WTC11 (cell line): ENCODE results near the gene STX3. TPM values are rescaled to one million over a fixed set of nuclear protein-coding genes. Genes with fewer than 3 reads are reported as not detected.

Experiments
- ATAC-seq: fragments of 200-7000 bp; cut with Tn5 transposase; 2 replicates; pipeline ENCODE4 v1.10.0; 2021; ENCODE audit warnings: mild to moderate bottlenecking, moderate library complexity
- CTCF ChIA-PET: fragments of 300-600 bp; sonication (Branson Sonifier 250); formaldehyde crosslinking; loops from one replicate; lab custom pipeline; 2021; ENCODE audit warnings: antibody characterized with exemption; lab: Charles Lee
- POLR2A ChIA-PET: fragments of 350-600 bp; sonication (Branson Sonifier 250); formaldehyde crosslinking; loops from one replicate; lab custom pipeline; 2021; ENCODE audit warnings: antibody characterized with exemption; lab: Charles Lee
- DNase-seq: peaks from one replicate; pipeline ENCODE4 v3.0.0; 2021; ENCODE audit warnings: low spot score
- H3K27ac Mint-ChIP-seq: 2 replicates; pipeline ENCODE4 v1.8.0; 2021; ENCODE audit warnings: mixed read lengths
- H3K27me3 Mint-ChIP-seq: 2 replicates; pipeline ENCODE4 v1.8.0; 2021; ENCODE audit warnings: low read depth, mild to moderate bottlenecking, moderate library complexity, mixed read lengths
- H3K36me3 Mint-ChIP-seq: 2 replicates; pipeline ENCODE4 v1.8.0; 2021; ENCODE audit warnings: mixed read lengths
- H3K4me1 Mint-ChIP-seq: 2 replicates; pipeline ENCODE4 v1.8.0; 2022; ENCODE audit warnings: mixed read lengths
- H3K4me3 Mint-ChIP-seq: 2 replicates; pipeline ENCODE4 v1.8.0; 2021; ENCODE audit warnings: mild to moderate bottlenecking, moderate library complexity, mixed read lengths
- H3K9me3 Mint-ChIP-seq: 2 replicates; pipeline ENCODE4 v1.8.0; 2021; ENCODE audit warnings: mixed read lengths
- E2F5 ChIP-seq: sonication (generic); formaldehyde crosslinking; IDR thresholded peaks from 2 replicates; pipeline ENCODE4 v1.8.1; 2022; ENCODE audit warnings: mild to moderate bottlenecking, moderate library complexity, missing genetic modification reagents
- ERG ChIP-seq: fragments of 250-450 bp; sonication (Bioruptor Pico); IDR thresholded peaks from 2 replicates; pipeline ENCODE4 v1.8.0; 2021; ENCODE audit warnings: mild to moderate bottlenecking
- GABPB1 ChIP-seq: sonication (generic); formaldehyde crosslinking; IDR thresholded peaks from 2 replicates; pipeline ENCODE4 v1.8.1; 2023; ENCODE audit warnings: mild to moderate bottlenecking, missing genetic modification reagents
- GRHL2 ChIP-seq: fragments of 250-450 bp; sonication (Bioruptor Pico); IDR thresholded peaks from 2 replicates; pipeline ENCODE4 v1.8.0; 2022; ENCODE audit warnings: mild to moderate bottlenecking, moderate library complexity; ENCODE audit not compliant: insufficient replicate concordance, severe bottlenecking
- HMGA2 ChIP-seq: fragments of 250-450 bp; sonication (Bioruptor Pico); IDR thresholded peaks from 2 replicates; pipeline ENCODE4 v1.4.0; 2021; ENCODE audit warnings: mild to moderate bottlenecking, moderate library complexity
- IRF1 ChIP-seq: sonication (generic); formaldehyde crosslinking; IDR thresholded peaks from 2 replicates; pipeline ENCODE4 v1.8.0; 2023; ENCODE audit warnings: missing genetic modification reagents
- MAX ChIP-seq: sonication (generic); formaldehyde crosslinking; IDR thresholded peaks from 2 replicates; pipeline ENCODE4 v1.8.0; 2022; ENCODE audit warnings: mild to moderate bottlenecking, missing genetic modification reagents
- MYBL2 ChIP-seq: sonication (generic); formaldehyde crosslinking; IDR thresholded peaks from 2 replicates; pipeline ENCODE4 v1.8.1; 2023; ENCODE audit warnings: mild to moderate bottlenecking, moderate library complexity, missing genetic modification reagents
- NR2C2 ChIP-seq: sonication (generic); formaldehyde crosslinking; IDR thresholded peaks from 2 replicates; pipeline ENCODE4 v1.8.0; 2022; ENCODE audit warnings: mild to moderate bottlenecking, missing genetic modification reagents
- PREB ChIP-seq: sonication (generic); formaldehyde crosslinking; IDR thresholded peaks from 2 replicates; pipeline ENCODE4 v1.8.1; 2022; ENCODE audit warnings: mild to moderate bottlenecking, missing genetic modification reagents, moderate library complexity, borderline replicate concordance
- PRRX2 ChIP-seq: fragments of 250-450 bp; sonication (Bioruptor Pico); IDR thresholded peaks from 2 replicates; pipeline ENCODE4 v1.8.0; 2021; ENCODE audit warnings: mild to moderate bottlenecking
- SMAD3 ChIP-seq: sonication (generic); formaldehyde crosslinking; IDR thresholded peaks from 2 replicates; pipeline ENCODE4 v1.8.0; 2022; ENCODE audit warnings: missing genetic modification reagents, mild to moderate bottlenecking, borderline replicate concordance
- SMAD4 ChIP-seq: sonication (generic); formaldehyde crosslinking; IDR thresholded peaks from 2 replicates; pipeline ENCODE4 v1.8.0; 2022; ENCODE audit warnings: mild to moderate bottlenecking, missing genetic modification reagents
- SOX15 ChIP-seq: fragments of 250-450 bp; sonication (Bioruptor Pico); IDR thresholded peaks from 2 replicates; pipeline ENCODE4 v1.9.0; 2021; ENCODE audit warnings: mild to moderate bottlenecking
- SP1 ChIP-seq: sonication (generic); formaldehyde crosslinking; conservative IDR thresholded peaks from 2 replicates; pipeline ENCODE4 v1.8.1; 2022; ENCODE audit warnings: missing genetic modification reagents
- USF2 ChIP-seq: sonication (generic); formaldehyde crosslinking; IDR thresholded peaks from 2 replicates; pipeline ENCODE4 v1.8.1; 2023; ENCODE audit warnings: mild to moderate bottlenecking, missing genetic modification reagents, moderate library complexity
- ZBTB43 ChIP-seq: sonication (generic); formaldehyde crosslinking; IDR thresholded peaks from 2 replicates; pipeline ENCODE4 v1.8.1; 2023; ENCODE audit warnings: mild to moderate bottlenecking, missing genetic modification reagents
- ZNF138 ChIP-seq: sonication (generic); formaldehyde crosslinking; conservative IDR thresholded peaks from 2 replicates; pipeline ENCODE4 v1.8.1; 2022; ENCODE audit warnings: mild to moderate bottlenecking, moderate library complexity, missing genetic modification reagents
- ZNF317 ChIP-seq: sonication (generic); formaldehyde crosslinking; IDR thresholded peaks from 2 replicates; pipeline ENCODE4 v1.8.1; 2023; ENCODE audit warnings: low read depth, mild to moderate bottlenecking, moderate library complexity, missing genetic modification reagents, borderline replicate concordance
- ZNF423 ChIP-seq: fragments of 250-450 bp; sonication (Bioruptor Pico); IDR thresholded peaks from 2 replicates; pipeline ENCODE4 v2.1.2; 2022; ENCODE audit warnings: mild to moderate bottlenecking, moderate library complexity
- ZNF532 ChIP-seq: fragments of 250-450 bp; sonication (Bioruptor Pico); IDR thresholded peaks from 2 replicates; pipeline ENCODE4 v1.9.0; 2021; ENCODE audit warnings: mild to moderate bottlenecking, borderline replicate concordance
- total RNA-seq: library from RNA; stranded (reverse); gene quantifications from 3 replicates; pipeline ENCODE4 v1.2.3, GENCODE V29; 2021

The STX3 gene
- total RNA-seq, 1 experiment from 2014 or later = 52.7 TPM

GRCh38 chr11:59756845-59757244 lies 1.7 kb downstream of the STX3 start:
- ChIA-PET POLR2A (interaction anchor here (2.3 kb wide), 1 partner anchor 88 kb away, joined by 13 read pairs; the partner anchor contains the start of gene PATL1), CTCF (interaction anchor here (1.6 to 2.6 kb wide), 2 partner anchors 17 to 45 kb away, joined by 5 to 6 read pairs; no protein-coding TSS in a partner anchor)
- Mint-ChIP-seq H3K27ac (no peak overlapping the region), H3K27me3 (peaks cover 6% of the 10 kb centered on the region; the same call in 1 of the 2 replicates), H3K36me3 (peaks cover 9% of the 10 kb centered on the region; the same call in 1 of the 2 replicates), H3K9me3 (no peaks in the 10 kb centered on the region), H3K4me1 (peaks cover 31% of the 10 kb centered on the region), H3K4me3 (peak overlapping the region; percentile 92)
- TF ChIP-seq SOX15 (CRISPR knock-in tag) (no peak), SP1 (CRISPR knock-in tag) (no peak), PRRX2 (no peak), ZNF532 (CRISPR knock-in tag) (no peak), E2F5 (no peak), USF2 (CRISPR knock-in tag) (no peak), SMAD4 (CRISPR knock-in tag) (no peak), GRHL2 (CRISPR knock-in tag) (no peak), HMGA2 (CRISPR knock-in tag) (no peak), MAX (no peak)
- ATAC-seq (no peak), DNase-seq (no peak)

GRCh38 chr11:59758401-59759037 lies 3.3 kb downstream of the STX3 start:
- ATAC-seq (no peak), DNase-seq (no peak)
- Mint-ChIP-seq H3K27me3 (peaks cover 6% of the 10 kb centered on the region; the same call in 1 of the 2 replicates), H3K9me3 (no peaks in the 10 kb centered on the region), H3K4me1 (peaks cover 31% of the 10 kb centered on the region), H3K36me3 (peaks cover 17% of the 10 kb centered on the region), H3K4me3 (no peak overlapping the region), H3K27ac (no peak overlapping the region)
- POLR2A ChIA-PET = no interaction called here
- CTCF ChIA-PET = no interaction called here
- TF ChIP-seq ZNF138 (CRISPR knock-in tag) (no peak), MYBL2 (CRISPR knock-in tag) (no peak), IRF1 (CRISPR knock-in tag) (no peak), ZNF423 (CRISPR knock-in tag) (no peak), PREB (CRISPR knock-in tag) (no peak), NR2C2 (CRISPR knock-in tag) (no peak), ZNF317 (CRISPR knock-in tag) (no peak), GABPB1 (no peak), SMAD3 (no peak), ZBTB43 (CRISPR knock-in tag) (no peak), ERG (CRISPR knock-in tag) (no peak)
